Measurements from ENCODE around the gene SEMA7A. TPM values are rescaled to one million over a fixed set of nuclear protein-coding genes. Genes with fewer than 3 reads are reported as not detected.

Gene SEMA7A
- total RNA-seq, 3 donors from 2014 or later, result 1.6 to 3.7 (median 3.0) TPM

GRCh38 chr15:74384566-74384880 is 49.2 kb downstream of the SEMA7A start:
- intact Hi-C loops (cut with DNase I, micrococcal nuclease), result loop anchor here (5.0 to 10.0 kb wide), 2 partner anchors 53 to 240 kb away; no protein-coding TSS in a partner anchor

GRCh38 chr15:74383695-74384565 is 49.8 kb downstream of the SEMA7A start:
- ATAC-seq (peak; percentile 40), DNase-seq (peak in 2 of 3 donors; percentile 27 to 66)
- Histone ChIP-seq H3K4me1 (ENCODE audit: low read depth) (peaks cover 5% of the 10 kb centered on the region), H3K4me3 (no peak overlapping the region), H3K9me3 (no peaks in the 10 kb centered on the region), H3K36me3 (ENCODE audit: low read depth) (no peaks in the 10 kb centered on the region)
- intact Hi-C loops (cut with DNase I, micrococcal nuclease), result loop anchor here (2.0 to 10.0 kb wide), 3 partner anchors 53 to 241 kb away; no protein-coding TSS in a partner anchor
- no peak for TF ChIP-seq CTCF (IDR thresholded peaks at IDR 0.05)

More at GRCh38 chr15:74384566-74384880, 49.2 kb downstream of the SEMA7A start:
- no peak for TF ChIP-seq CTCF (IDR thresholded peaks at IDR 0.05)
- Histone ChIP-seq H3K4me3 (no peak overlapping the region), H3K4me1 (ENCODE audit: low read depth) (peaks cover 3% of the 10 kb centered on the region), H3K36me3 (ENCODE audit: low read depth) (no peaks in the 10 kb centered on the region), H3K9me3 (no peaks in the 10 kb centered on the region)
- ATAC-seq, result no peak
- peak in 1 of 3 donors; percentile 34 for DNase-seq

- intact Hi-C loops (cut with DNase I, micrococcal nuclease), result loop anchor here (2.0 to 10.0 kb wide), 3 partner anchors 54 to 242 kb away; no protein-coding TSS in a partner anchor
- no peak overlapping the region for H3K4me3 ChIP-seq
- DNase-seq (peak in 2 of 3 donors; percentile 13 to 31), ATAC-seq (no peak)
- no peak for TF ChIP-seq CTCF (IDR thresholded peaks at IDR 0.05)
- H3K4me1 ChIP-seq (ENCODE audit: low read depth), result peaks cover 5% of the 10 kb centered on the region
- H3K9me3 ChIP-seq, result no peaks in the 10 kb centered on the region
- no peaks in the 10 kb centered on the region for H3K36me3 ChIP-seq (ENCODE audit: low read depth)
Observed at GRCh38 chr15:74383286-74383685, 50.5 kb downstream of the SEMA7A start.

- Histone ChIP-seq H3K9me3 (no peaks in the 10 kb centered on the region), H3K4me1 (ENCODE audit: low read depth) (peaks cover 5% of the 10 kb centered on the region), H3K4me3 (no peak overlapping the region), H3K36me3 (ENCODE audit: low read depth) (no peaks in the 10 kb centered on the region)
- peak; percentile 88 for ATAC-seq
- intact Hi-C loops (cut with DNase I, micrococcal nuclease), result loop anchor here (2.0 to 10.0 kb wide), 3 partner anchors 55 to 243 kb away; no protein-coding TSS in a partner anchor
- peak; percentile 87 for TF ChIP-seq CTCF (IDR thresholded peaks at IDR 0.05)
- peak; percentile 88 to 89 (median 88) for DNase-seq
Observed at GRCh38 chr15:74382004-74382816, 51.5 kb downstream of the SEMA7A start.

GRCh38 chr15:74381481-74381880 is 52.3 kb downstream of the SEMA7A start:
- ATAC-seq (no peak), DNase-seq (peak in 2 of 3 donors; percentile 14 to 29)
- H3K9me3 ChIP-seq, result no peaks in the 10 kb centered on the region
- peaks cover 5% of the 10 kb centered on the region for H3K4me1 ChIP-seq (ENCODE audit: low read depth)
- H3K36me3 ChIP-seq (ENCODE audit: low read depth), result no peaks in the 10 kb centered on the region
- TF ChIP-seq CTCF (IDR thresholded peaks at IDR 0.05), result no peak
- H3K4me3 ChIP-seq, result no peak overlapping the region
- intact Hi-C loops (cut with DNase I, micrococcal nuclease), result loop anchor here (5.0 to 10.0 kb wide), 2 partner anchors 56 to 243 kb away; no protein-coding TSS in a partner anchor
